Left colon (tissue), 2 donors: ENCODE measurements around the gene TFAP2A. TPM values are rescaled to one million over a fixed set of nuclear protein-coding genes. Genes with fewer than 3 reads are reported as not detected.

ENCODE experiments used
- ATAC-seq: fragments of 200-7000 bp; cut with Tn5 transposase; one replicate; pipeline ENCODE4 v1.9.1; 2020; ENCODE audit warnings: mild to moderate bottlenecking, moderate library complexity
- DNase-seq, 2 donors: peaks; one replicate each; pipeline ENCODE4 v3.0.0-alpha.2; 2020
- intact Hi-C, 2 donors: fragments of 100-400 bp; cut with DNase I in 1 of 2; cut with micrococcal nuclease in 1 of 2; formaldehyde crosslinking; loops; one replicate each; pipeline versions ENCODE4 v1.11.2 to v1.14.0; 2022; cut with DNase I, micrococcal nuclease
- total RNA-seq, 2 donors: library from RNA; stranded (reverse); fragmentation: NEBNext Ultra II Directional; extraction: Animal tissue kit (Norgen Biotek cat#: 25700); gene quantifications; one replicate each; pipeline ENCODE4 v1.2.1, GENCODE V29; 2021
- donor health status: DM: no; HTN: no; CAD: no.
- donor health status: DM: yes; HTN: yes; CAD: no.

Gene TFAP2A
- total RNA-seq, 2 donors from 2014 or later = 0.20 to 0.55 TPM

GRCh38 chr6:10389739-10390494, 25.0 kb downstream of the TFAP2A start:
- intact Hi-C loops = no loop called here
- DNase-seq (no peak), ATAC-seq (no peak)

GRCh38 chr6:10386756-10387654, 27.9 kb downstream of the TFAP2A start:
- intact Hi-C loops = no loop called here
- ATAC-seq = no peak
- DNase-seq = no peak

GRCh38 chr6:10386220-10386619, 28.7 kb downstream of the TFAP2A start:
- intact Hi-C loops = no loop called here
- ATAC-seq = no peak

GRCh38 chr6:10385524-10386132, 29.2 kb downstream of the TFAP2A start:
- ATAC-seq (no peak), DNase-seq (no peak)
- intact Hi-C loops = no loop called here

More at GRCh38 chr6:10386220-10386619, 28.7 kb downstream of the TFAP2A start:
- DNase-seq = no peak

GRCh38 chr6:10384610-10385523, 30.0 kb downstream of the TFAP2A start:
- intact Hi-C loops = no loop called here
- DNase-seq (no peak), ATAC-seq (no peak)

- ATAC-seq = no peak
- DNase-seq = no peak
- intact Hi-C loops = no loop called here
Observed at GRCh38 chr6:10384091-10384609, 30.7 kb downstream of the TFAP2A start.

GRCh38 chr6:10383331-10384090, 31.4 kb downstream of the TFAP2A start:
- peak; percentile 86 for ATAC-seq
- intact Hi-C loops = no loop called here
- DNase-seq = peak in 1 of 2 donors; percentile 19

- ATAC-seq (no peak), DNase-seq (no peak)
- intact Hi-C loops = no loop called here
Observed at GRCh38 chr6:10382728-10383330, 32.0 kb downstream of the TFAP2A start.

GRCh38 chr6:10382322-10382721, 32.6 kb downstream of the TFAP2A start:
- DNase-seq (no peak), ATAC-seq (no peak)
- intact Hi-C loops = no loop called here

- DNase-seq (no peak), ATAC-seq (no peak)
- intact Hi-C loops = no loop called here
Observed at GRCh38 chr6:10381830-10382208, 33.1 kb downstream of the TFAP2A start.

- no peak for DNase-seq
- intact Hi-C loops = no loop called here
- ATAC-seq = peak; percentile 49
Observed at GRCh38 chr6:10381133-10381829, 33.6 kb downstream of the TFAP2A start.

- ATAC-seq (no peak), DNase-seq (no peak)
- intact Hi-C loops = no loop called here
Observed at GRCh38 chr6:10375391-10375969, 39.4 kb downstream of the TFAP2A start.

- no peak for ATAC-seq
- intact Hi-C loops = no loop called here
Observed at GRCh38 chr6:10373642-10374359, 41.1 kb downstream of the TFAP2A start.

GRCh38 chr6:10369896-10370295, 45.0 kb downstream of the TFAP2A start:
- intact Hi-C loops = no loop called here
- ATAC-seq (no peak), DNase-seq (no peak)

More at GRCh38 chr6:10373642-10374359, 41.1 kb downstream of the TFAP2A start:
- no peak for DNase-seq

GRCh38 chr6:10368861-10369260, 46.0 kb downstream of the TFAP2A start:
- intact Hi-C loops = no loop called here
- ATAC-seq = no peak
- no peak for DNase-seq

GRCh38 chr6:10363911-10364310, 51.0 kb downstream of the TFAP2A start:
- intact Hi-C loops = no loop called here
- ATAC-seq (no peak), DNase-seq (no peak)
